ENCODE data around the gene TMC2. TPM values are rescaled to one million over a fixed set of nuclear protein-coding genes. Genes with fewer than 3 reads are reported as not detected.
"Not testable (repeated sequence)": the region's sequence is repeated elsewhere in the genome, so short reads cannot be mapped to it uniquely, and the experiment has no call there.

The TMC2 gene
- total RNA-seq (2021) = not detected in 3 replicates
- Bru-seq, nascent RNA = percentile 5 among the genes with signal in this experiment
- long read RNA-seq, experiment 1 = 0 reads
- long read RNA-seq, experiment 2 = 0 reads
- long read RNA-seq, experiment 3 = 0 reads

DNA sequence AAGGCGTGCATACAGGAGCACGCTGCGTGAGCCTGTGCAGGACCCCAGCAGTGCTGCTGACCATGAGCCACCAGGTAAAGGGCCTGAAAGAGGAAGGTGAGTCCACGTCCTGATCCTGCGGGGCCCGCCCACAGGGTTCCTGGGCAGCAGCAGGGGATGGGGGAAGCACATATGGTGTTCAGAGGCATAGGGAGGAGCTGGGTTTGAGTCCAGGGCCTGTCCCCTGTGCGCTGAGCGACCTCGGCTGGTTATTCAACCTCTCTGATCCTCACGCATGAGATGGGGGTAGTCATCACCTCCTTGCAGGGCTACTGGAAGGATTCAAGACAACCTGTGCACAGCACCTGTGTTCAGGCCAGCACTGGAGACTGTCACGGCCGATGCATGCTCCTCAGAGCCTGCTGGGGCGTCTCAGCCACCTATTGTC is at the start of gene TMC2:
TMC2 (plus strand) TSS at position 14 of the 427 bp plus-strand sequence; CDS start at position 63, 49 bp downstream.
- DNase-seq (ENCODE audit: low spot score) (no peak), ATAC-seq (no peak; the same call in 1 of the 2 replicates)
- H3K4me3 Mint-ChIP-seq = no peak within 1 kb of the TSS
- TF ChIP-seq ZNF423 (CRISPR knock-in tag; IDR thresholded peaks at IDR 0.05) (no peak), ATF1 (CRISPR knock-in tag; IDR thresholded peaks at IDR 0.05) (no peak), OVOL2 (CRISPR knock-in tag; IDR thresholded peaks at IDR 0.05; ENCODE audit: borderline replicate concordance) (no peak), PRRX2 (CRISPR knock-in tag; IDR thresholded peaks at IDR 0.05) (no peak), PREB (CRISPR knock-in tag; IDR thresholded peaks at IDR 0.05; ENCODE audit: borderline replicate concordance) (no peak), ARID4B (CRISPR knock-in tag; IDR thresholded peaks at IDR 0.05; ENCODE audit: borderline replicate concordance) (no peak), HMGXB4 (CRISPR knock-in tag; IDR thresholded peaks at IDR 0.05) (no peak), ZNF416 (CRISPR knock-in tag; IDR thresholded peaks at IDR 0.05) (no peak), ZNF138 (CRISPR knock-in tag; conservative IDR thresholded peaks at IDR 0.05) (no peak), ZNF121 (CRISPR knock-in tag; IDR thresholded peaks at IDR 0.05) (no peak)
- TF ChIP-seq, protein P1, sequence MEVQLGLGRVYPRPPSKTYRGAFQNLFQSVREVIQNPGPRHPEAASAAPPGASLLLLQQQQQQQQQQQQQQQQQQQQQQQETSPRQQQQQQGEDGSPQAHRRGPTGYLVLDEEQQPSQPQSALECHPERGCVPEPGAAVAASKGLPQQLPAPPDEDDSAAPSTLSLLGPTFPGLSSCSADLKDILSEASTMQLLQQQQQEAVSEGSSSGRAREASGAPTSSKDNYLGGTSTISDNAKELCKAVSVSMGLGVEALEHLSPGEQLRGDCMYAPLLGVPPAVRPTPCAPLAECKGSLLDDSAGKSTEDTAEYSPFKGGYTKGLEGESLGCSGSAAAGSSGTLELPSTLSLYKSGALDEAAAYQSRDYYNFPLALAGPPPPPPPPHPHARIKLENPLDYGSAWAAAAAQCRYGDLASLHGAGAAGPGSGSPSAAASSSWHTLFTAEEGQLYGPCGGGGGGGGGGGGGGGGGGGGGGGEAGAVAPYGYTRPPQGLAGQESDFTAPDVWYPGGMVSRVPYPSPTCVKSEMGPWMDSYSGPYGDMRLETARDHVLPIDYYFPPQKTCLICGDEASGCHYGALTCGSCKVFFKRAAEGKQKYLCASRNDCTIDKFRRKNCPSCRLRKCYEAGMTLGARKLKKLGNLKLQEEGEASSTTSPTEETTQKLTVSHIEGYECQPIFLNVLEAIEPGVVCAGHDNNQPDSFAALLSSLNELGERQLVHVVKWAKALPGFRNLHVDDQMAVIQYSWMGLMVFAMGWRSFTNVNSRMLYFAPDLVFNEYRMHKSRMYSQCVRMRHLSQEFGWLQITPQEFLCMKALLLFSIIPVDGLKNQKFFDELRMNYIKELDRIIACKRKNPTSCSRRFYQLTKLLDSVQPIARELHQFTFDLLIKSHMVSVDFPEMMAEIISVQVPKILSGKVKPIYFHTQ (CRISPR knock-in tag; IDR thresholded peaks at IDR 0.05) = no peak
- TF ChIP-seq, protein P2, sequence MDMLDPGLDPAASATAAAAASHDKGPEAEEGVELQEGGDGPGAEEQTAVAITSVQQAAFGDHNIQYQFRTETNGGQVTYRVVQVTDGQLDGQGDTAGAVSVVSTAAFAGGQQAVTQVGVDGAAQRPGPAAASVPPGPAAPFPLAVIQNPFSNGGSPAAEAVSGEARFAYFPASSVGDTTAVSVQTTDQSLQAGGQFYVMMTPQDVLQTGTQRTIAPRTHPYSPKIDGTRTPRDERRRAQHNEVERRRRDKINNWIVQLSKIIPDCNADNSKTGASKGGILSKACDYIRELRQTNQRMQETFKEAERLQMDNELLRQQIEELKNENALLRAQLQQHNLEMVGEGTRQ (CRISPR knock-in tag; IDR thresholded peaks at IDR 0.05) = no peak
- H3K27me3 Mint-ChIP-seq (ENCODE audit: low read depth) = peaks cover 10% of the 10 kb centered on the region
- H3K36me3 Mint-ChIP-seq = no peaks in the 10 kb centered on the region
- no peak within 1 kb of the TSS for H3K27ac Mint-ChIP-seq
- ChIA-PET CTCF (interaction anchor here (2.8 kb wide), 1 partner anchor 14 kb away, joined by 13 read pairs; no protein-coding TSS in a partner anchor), POLR2A (no interaction called here)
- H3K9me3 Mint-ChIP-seq = no peaks in the 10 kb centered on the region
- peaks cover 14% of the 10 kb centered on the region for H3K4me1 Mint-ChIP-seq

DNA sequence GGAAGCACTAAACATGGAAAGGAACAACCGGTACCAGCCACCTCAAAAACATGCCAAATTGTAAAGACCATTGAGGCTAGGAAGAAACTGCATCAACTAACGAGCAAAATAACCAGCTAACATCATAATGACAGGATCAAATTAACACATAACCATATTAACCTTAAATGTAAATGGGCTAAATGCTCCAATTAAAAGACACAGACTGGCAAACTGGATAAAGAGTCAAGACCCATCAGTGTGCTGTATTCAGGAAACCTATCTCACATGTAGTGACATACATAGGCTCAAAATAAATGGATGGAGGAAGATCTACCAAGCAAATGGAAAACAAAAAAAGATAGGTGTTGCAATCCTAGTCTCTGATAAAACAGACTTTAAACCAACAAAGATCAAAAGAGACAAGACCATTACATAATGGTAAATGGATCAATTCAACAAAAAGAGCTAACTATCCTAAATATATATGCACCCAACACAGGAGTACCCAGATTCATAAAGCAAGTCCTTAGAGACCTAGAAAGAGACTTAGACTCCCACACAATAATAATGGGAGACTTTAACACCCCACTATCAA is 33.5 kb upstream of the TMC2 start:
- ATAC-seq; DNase-seq (ENCODE audit: low spot score); H3K9me3 Mint-ChIP-seq; H3K4me1 Mint-ChIP-seq; H3K27ac Mint-ChIP-seq; H3K4me3 Mint-ChIP-seq; CTCF ChIA-PET; POLR2A ChIA-PET: not testable (repeated sequence)
- H3K27me3 Mint-ChIP-seq (ENCODE audit: low read depth) = peaks cover 43% of the 10 kb centered on the region
- peaks cover 21% of the 10 kb centered on the region for H3K36me3 Mint-ChIP-seq

DNA sequence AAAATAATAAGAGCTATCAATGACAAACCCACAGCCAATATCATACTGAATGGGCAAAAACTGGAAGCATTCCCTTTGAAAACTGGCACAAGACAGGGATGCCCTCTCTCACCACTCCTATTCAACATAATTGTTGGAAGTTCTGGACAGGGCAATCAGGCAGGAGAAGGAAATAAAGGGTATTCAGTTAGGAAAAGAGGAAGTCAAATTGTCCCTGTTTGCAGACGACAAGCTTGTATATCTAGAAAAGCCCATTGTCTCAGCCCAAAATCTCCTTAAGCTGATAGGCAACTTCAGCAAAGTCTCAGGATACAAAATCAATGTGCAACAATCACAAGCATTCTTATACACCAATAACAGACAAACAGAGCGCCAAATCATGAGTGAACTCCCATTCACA is 31.6 kb upstream of the TMC2 start:
- H3K4me1 Mint-ChIP-seq; H3K9me3 Mint-ChIP-seq; ATAC-seq; CTCF ChIA-PET; H3K4me3 Mint-ChIP-seq; DNase-seq (ENCODE audit: low spot score); POLR2A ChIA-PET; H3K27ac Mint-ChIP-seq: not testable (repeated sequence)
- Mint-ChIP-seq H3K36me3 (peaks cover 11% of the 10 kb centered on the region), H3K27me3 (ENCODE audit: low read depth) (peaks cover 55% of the 10 kb centered on the region)

DNA sequence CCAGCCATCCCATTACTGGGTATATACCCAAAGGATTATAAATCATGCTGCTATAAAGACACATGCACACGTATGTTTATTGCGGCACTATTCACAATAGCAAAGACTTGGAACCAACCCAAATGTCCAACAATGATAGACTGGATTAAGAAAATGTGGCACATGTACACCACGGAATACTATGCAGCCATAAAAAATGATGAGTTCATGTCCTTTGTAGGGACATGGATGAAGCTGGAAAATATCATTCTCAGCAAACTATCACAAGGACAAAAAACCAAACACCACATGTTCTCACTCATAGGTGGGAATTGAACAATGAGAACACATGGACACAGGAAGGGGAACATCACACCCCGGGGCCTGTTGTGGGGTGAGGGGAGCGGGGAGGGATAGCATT is 29.9 kb upstream of the TMC2 start:
- H3K9me3 Mint-ChIP-seq; DNase-seq (ENCODE audit: low spot score); H3K36me3 Mint-ChIP-seq; ATAC-seq; H3K4me3 Mint-ChIP-seq; POLR2A ChIA-PET; H3K4me1 Mint-ChIP-seq; H3K27ac Mint-ChIP-seq: not testable (repeated sequence)
- CTCF ChIA-PET = interaction anchor here (2.0 to 3.9 kb wide), 2 partner anchors 16 to 18 kb away, joined by 10 to 27 read pairs; no protein-coding TSS in a partner anchor
- peaks cover 52% of the 10 kb centered on the region for H3K27me3 Mint-ChIP-seq (ENCODE audit: low read depth)

All from WTC11 (cell line).